HEK293T (cell line): Measurements from ENCODE around the gene CYB5R2.
"Not testable (repeated sequence)": the region's sequence is repeated elsewhere in the genome, so short reads cannot be mapped to it uniquely, and the experiment has no call there.

Source experiments
- CTCF ChIA-PET: fragments of 350-600 bp; formaldehyde crosslinking; extraction: SDS; loops from one replicate; lab custom pipeline; 2021; ENCODE audit warnings: antibody characterized with exemption, inconsistent platforms; lab: Yijun Ruan, JAX
- POLR2A ChIA-PET: fragments of 350-600 bp; formaldehyde crosslinking; extraction: SDS; loops from one replicate; lab custom pipeline; 2020; ENCODE audit warnings: antibody characterized with exemption, inconsistent platforms; lab: Yijun Ruan, JAX
- DNase-seq: peaks from one replicate; pipeline ENCODE4 v3.0.0; 2012; ENCODE audit warnings: mixed read lengths; ENCODE audit errors: extremely low spot score
- ARNT ChIP-seq: fragments of 450-650 bp; IDR thresholded peaks from 2 replicates; pipeline ENCODE4 v1.6.1; 2017; ENCODE audit warnings: mild to moderate bottlenecking
- BHLHE40 ChIP-seq: fragments of 450-650 bp; IDR thresholded peaks from 2 replicates; pipeline ENCODE4 v1.6.1; 2016; ENCODE audit warnings: mild to moderate bottlenecking, moderate library complexity, borderline replicate concordance
- CTBP1 ChIP-seq: fragments of 450-650 bp; IDR thresholded peaks from 2 replicates; pipeline ENCODE4 v1.6.1; 2016; ENCODE audit warnings: borderline replicate concordance
- ELF4 ChIP-seq: fragments of 450-650 bp; IDR thresholded peaks from 2 replicates; pipeline ENCODE4 v1.6.1; 2017; ENCODE audit warnings: antibody characterized with exemption
- FOXA1 ChIP-seq: fragments of 450-650 bp; IDR thresholded peaks from 2 replicates; pipeline ENCODE4 v1.6.1; 2016; ENCODE audit warnings: mild to moderate bottlenecking
- FOXK2 ChIP-seq: fragments of 450-650 bp; IDR thresholded peaks from 2 replicates; pipeline ENCODE4 v1.6.1; 2016; ENCODE audit warnings: mild to moderate bottlenecking
- FOXM1 ChIP-seq: fragments of 450-650 bp; IDR thresholded peaks from 2 replicates; pipeline ENCODE4 v1.6.1; 2017; ENCODE audit warnings: mild to moderate bottlenecking, borderline replicate concordance
- HDGF ChIP-seq: fragments of 450-650 bp; IDR thresholded peaks from 2 replicates; pipeline ENCODE4 v1.6.1; 2017; ENCODE audit warnings: antibody characterized with exemption, borderline replicate concordance
- L3MBTL2 ChIP-seq: fragments of 450-650 bp; conservative IDR thresholded peaks from 2 replicates; pipeline ENCODE4 v1.6.1; 2016; ENCODE audit warnings: mild to moderate bottlenecking
- LEF1 ChIP-seq: fragments of 450-650 bp; IDR thresholded peaks from 2 replicates; pipeline ENCODE4 v1.6.1; 2017; ENCODE audit warnings: mild to moderate bottlenecking, borderline replicate concordance
- NFRKB ChIP-seq: fragments of 450-650 bp; IDR thresholded peaks from 2 replicates; pipeline ENCODE4 v1.6.1; 2016; ENCODE audit warnings: mild to moderate bottlenecking, moderate library complexity
- SP1 ChIP-seq: fragments of 450-650 bp; IDR thresholded peaks from 2 replicates; pipeline ENCODE4 v1.6.1; 2017
- SUZ12 ChIP-seq: fragments of 450-650 bp; IDR thresholded peaks from 2 replicates; pipeline ENCODE4 v1.6.1; 2016; ENCODE audit warnings: mild to moderate bottlenecking
- TARDBP ChIP-seq: fragments of 450-650 bp; IDR thresholded peaks from 2 replicates; pipeline ENCODE4 v1.6.1; 2016
- ZNF384 ChIP-seq: fragments of 450-650 bp; IDR thresholded peaks from 2 replicates; pipeline ENCODE4 v1.6.1; 2016
- TF ChIP-seq, protein P1 (sequence below): fragments of 450-650 bp; IDR thresholded peaks from 2 replicates; pipeline ENCODE4 v1.6.1; 2016

Gene CYB5R2

GRCh38 chr11:7668464-7668863, 4.8 kb downstream of the CYB5R2 start:
- no peak for TF ChIP-seq FOXM1
- TF ChIP-seq CTBP1, result no peak
- TF ChIP-seq ZNF384, result no peak
- no peak for TF ChIP-seq FOXK2
- TF ChIP-seq NFRKB, result no peak
- TF ChIP-seq BHLHE40, result no peak
- TF ChIP-seq ARNT, result no peak
- no peak for TF ChIP-seq HDGF
- TF ChIP-seq TARDBP, result no peak
- TF ChIP-seq, protein P1, sequence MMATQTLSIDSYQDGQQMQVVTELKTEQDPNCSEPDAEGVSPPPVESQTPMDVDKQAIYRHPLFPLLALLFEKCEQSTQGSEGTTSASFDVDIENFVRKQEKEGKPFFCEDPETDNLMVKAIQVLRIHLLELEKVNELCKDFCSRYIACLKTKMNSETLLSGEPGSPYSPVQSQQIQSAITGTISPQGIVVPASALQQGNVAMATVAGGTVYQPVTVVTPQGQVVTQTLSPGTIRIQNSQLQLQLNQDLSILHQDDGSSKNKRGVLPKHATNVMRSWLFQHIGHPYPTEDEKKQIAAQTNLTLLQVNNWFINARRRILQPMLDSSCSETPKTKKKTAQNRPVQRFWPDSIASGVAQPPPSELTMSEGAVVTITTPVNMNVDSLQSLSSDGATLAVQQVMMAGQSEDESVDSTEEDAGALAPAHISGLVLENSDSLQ, result no peak
- TF ChIP-seq SP1, result no peak
- no peak for TF ChIP-seq L3MBTL2
- TF ChIP-seq LEF1, result no peak
- no peak for TF ChIP-seq FOXA1
- POLR2A ChIA-PET, result no interaction called here

DNA sequence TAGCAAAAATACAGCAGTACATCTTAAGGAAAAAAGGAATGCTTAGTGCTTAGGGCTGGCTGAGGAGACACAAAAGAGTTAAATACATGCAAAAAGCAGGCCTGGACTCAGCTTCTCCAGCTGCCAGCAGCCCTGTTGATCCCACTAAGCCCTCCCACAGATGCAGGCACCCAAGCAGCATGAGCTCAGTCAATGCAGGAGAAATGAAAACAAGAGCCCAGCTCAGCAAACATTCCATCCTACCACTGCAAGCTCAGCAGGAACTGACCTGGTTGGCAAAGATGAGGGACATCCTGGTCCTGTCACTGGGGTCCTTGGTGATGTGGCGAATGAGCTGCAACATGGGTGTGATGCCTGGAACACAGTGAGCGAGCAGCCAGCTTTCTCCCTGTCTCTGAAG, 5.8 kb downstream of the CYB5R2 start:
- DNase-seq, result no peak
- ChIA-PET POLR2A (no interaction called here), CTCF (interaction anchor here (0.8 to 0.9 kb wide), 2 partner anchors 10 to 11 kb away, joined by 3 read pairs; no protein-coding TSS in a partner anchor)
- TF ChIP-seq HDGF (no peak), FOXK2 (no peak), ELF4 (no peak), BHLHE40 (no peak), ZNF384 (no peak), L3MBTL2 (no peak), LEF1 (no peak), SP1 (no peak), NFRKB (no peak), ARNT (no peak), FOXA1 (no peak), CTBP1 (no peak)
- TF ChIP-seq, protein P1, result no peak

More at GRCh38 chr11:7668464-7668863, 4.8 kb downstream of the CYB5R2 start:
- no peak for DNase-seq
- CTCF ChIA-PET, result no interaction called here

DNA sequence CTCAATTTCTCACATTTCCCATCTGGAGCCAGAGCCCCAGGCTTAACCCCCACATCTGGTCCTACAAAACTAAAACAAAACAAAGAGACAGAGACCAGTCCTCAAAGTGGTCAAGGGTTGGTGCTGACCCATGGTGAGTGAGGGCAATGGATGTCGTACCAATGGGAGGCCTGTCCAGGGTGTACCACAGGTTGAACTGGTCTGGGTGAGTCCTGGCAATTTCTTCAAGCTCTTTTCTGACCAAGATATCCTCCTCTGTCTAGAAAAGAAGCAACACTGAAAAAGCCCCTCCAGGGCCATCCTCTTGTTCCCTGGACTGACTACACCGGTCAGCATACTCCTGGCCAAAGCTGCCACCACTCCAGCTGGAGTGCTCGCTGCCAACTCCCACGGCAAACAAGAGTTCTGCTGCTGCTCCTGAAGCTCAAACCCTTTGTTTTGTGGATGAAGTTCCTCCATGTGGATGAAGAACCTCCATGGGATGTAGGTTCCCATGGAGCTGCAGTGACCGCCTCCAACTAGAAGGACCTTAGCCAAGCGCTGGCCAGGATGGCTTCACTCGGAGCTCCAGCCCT, 6.9 kb downstream of the CYB5R2 start:
- CTCF ChIA-PET, result interaction anchor here (0.9 to 1.7 kb wide), 6 partner anchors 9 to 522 kb away, joined by 3 to 9 read pairs (median 4); no protein-coding TSS in a partner anchor

GRCh38 chr11:7665473-7666291, 7.6 kb downstream of the CYB5R2 start:
- DNase-seq, result peak; percentile 90
- ChIA-PET POLR2A (no interaction called here), CTCF (interaction anchor here (0.6 to 1.7 kb wide), 10 partner anchors 9 to 522 kb away, joined by 3 to 9 read pairs (median 4); no protein-coding TSS in a partner anchor)
- no peak for TF ChIP-seq ELF4
- TF ChIP-seq TARDBP, result no peak
- TF ChIP-seq SUZ12, result no peak
- TF ChIP-seq ARNT, result no peak
- TF ChIP-seq L3MBTL2, result no peak
- TF ChIP-seq HDGF, result no peak
- TF ChIP-seq, protein P1, result no peak

More for the DNA sequence above, 6.9 kb downstream of the CYB5R2 start:
- POLR2A ChIA-PET, result no interaction called here
- DNase-seq, result no peak
- no peak for TF ChIP-seq ZNF384
- no peak for TF ChIP-seq NFRKB
- no peak for TF ChIP-seq BHLHE40
- no peak for TF ChIP-seq HDGF
- no peak for TF ChIP-seq LEF1
- TF ChIP-seq CTBP1, result no peak
- TF ChIP-seq FOXM1, result no peak
- TF ChIP-seq, protein P1, result no peak

- POLR2A ChIA-PET, result no interaction called here
- TF ChIP-seq FOXK2 (no peak), LEF1 (no peak), HDGF (no peak), ARNT (no peak), CTBP1 (no peak), FOXA1 (no peak), FOXM1 (no peak), NFRKB (no peak), BHLHE40 (no peak), L3MBTL2 (no peak), ELF4 (no peak), TARDBP (no peak), ZNF384 (no peak), SUZ12 (no peak), SP1 (no peak)
- TF ChIP-seq, protein P1, result no peak
- CTCF ChIA-PET, result interaction anchor here (1.1 to 1.7 kb wide), 4 partner anchors 30 to 152 kb away, joined by 3 to 9 read pairs (median 7); no protein-coding TSS in a partner anchor
Observed at GRCh38 chr11:7664867-7665266, 8.4 kb downstream of the CYB5R2 start.

DNA sequence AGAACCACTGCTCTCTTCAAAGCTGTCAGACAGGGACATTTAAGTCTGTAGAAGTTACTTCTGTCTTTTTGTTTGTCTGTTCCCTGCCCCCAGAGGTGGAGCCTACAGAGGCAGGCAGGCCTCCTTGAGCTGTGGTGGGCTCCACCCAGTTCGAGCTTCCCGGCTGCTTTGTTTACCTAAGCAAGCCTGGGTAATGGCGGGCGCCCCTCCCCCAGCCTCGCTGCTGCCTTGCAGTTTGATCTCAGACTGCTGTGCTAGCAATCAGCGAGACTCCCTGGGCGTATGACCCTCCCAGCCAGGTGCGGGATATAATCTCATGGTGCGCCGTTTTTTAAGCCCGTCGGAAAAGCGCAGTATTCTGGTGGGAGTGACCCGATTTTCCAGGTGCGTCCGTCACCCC, 9.8 kb downstream of the CYB5R2 start:
- DNase-seq, POLR2A ChIA-PET, CTCF ChIA-PET: not testable (repeated sequence)

More at GRCh38 chr11:7664867-7665266, 8.4 kb downstream of the CYB5R2 start:
- DNase-seq, result no peak
